ENCODE measurements around the gene SF3B3. TPM values are rescaled to one million over a fixed set of nuclear protein-coding genes. Genes with fewer than 3 reads are reported as not detected.

The SF3B3 gene
- total and polyA plus RNA-seq, 10 of the 15 experiments (the other 5 are each of a cell fraction or from before 2014, with no cell fraction given): 134 to 453 (median 215) TPM

DNA sequence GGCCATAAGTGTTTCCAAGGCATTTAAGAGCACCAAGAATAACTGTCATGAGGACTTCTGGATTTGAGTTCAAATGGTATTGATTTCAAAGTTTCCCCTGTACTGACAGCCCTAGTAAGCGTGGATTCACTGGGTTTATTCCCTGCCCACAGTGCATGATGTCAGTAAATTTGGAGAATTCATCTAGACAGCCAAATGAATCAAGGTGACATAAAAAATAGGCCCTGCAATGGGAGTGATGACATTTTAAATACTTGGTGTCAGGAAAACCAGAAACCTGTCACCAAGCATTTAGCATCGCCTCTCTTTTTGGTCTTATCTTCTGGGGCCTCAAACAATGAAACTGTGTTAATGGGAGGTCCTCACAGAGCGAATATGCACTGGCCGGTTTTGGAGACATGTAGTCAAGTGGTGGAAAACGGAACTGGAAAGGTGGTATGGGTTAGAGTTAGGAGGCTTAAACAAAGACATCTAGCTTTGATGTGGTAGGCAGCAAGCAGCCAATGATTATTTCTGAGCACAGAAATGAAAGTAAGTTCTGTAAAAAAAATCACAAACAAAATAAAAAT is 29.3 kb upstream of the SF3B3 start:
- no peaks in the 10 kb centered on the region for H3K79me2 ChIP-seq (ENCODE audit: control insufficient read depth, insufficient read depth, low read length)
- no TSS peak for BruUV-seq (replicated peaks)
- H3K27ac ChIP-seq (ENCODE audit: control insufficient read depth, insufficient read depth): no peak overlapping the region
- ChIA-PET SMC1A (ENCODE audit: uncharacterized antibody, unreplicated experiment) (interaction anchor here (1.5 kb wide), 2 partner anchors 15 to 63 kb away, joined by 4 read pairs; no protein-coding TSS in a partner anchor), CTCF (interaction anchor here (0.7 to 1.7 kb wide), 2 partner anchors 10 to 159 kb away, joined by 3 to 4 read pairs; no protein-coding TSS in a partner anchor), POLR2A (no interaction called here), RAD21 (ENCODE audit: unreplicated experiment) (interaction anchor here (1.4 kb wide), 1 partner anchor 55 kb away, joined by 5 read pairs; the partner anchor contains the start of gene ST3GAL2)
- H3K9ac ChIP-seq (ENCODE audit: control insufficient read depth, insufficient read depth, low read length): no peak overlapping the region
- no peaks in the 10 kb centered on the region for H3K4me1 ChIP-seq (ENCODE audit: control insufficient read depth, insufficient read depth, low read length)
- H3K36me3 ChIP-seq (ENCODE audit: control insufficient read depth in 2 of 2, insufficient read depth in 2 of 2, low read length in 1 of 2): peaks cover 3 to 9% of the 10 kb centered on the region in 2 experiments
- WGBS (ENCODE audit: insufficient coverage, insufficient replicate concordance, low lambda C conversion rate, missing lambda C conversion rate): 69% methylated on average over 5 of the region's 5 CpGs
- no peaks in the 10 kb centered on the region for H4K20me1 ChIP-seq (ENCODE audit: control insufficient read depth, insufficient read depth)
- TF ChIP-seq NFYA (IDR thresholded peaks at IDR 0.05; ENCODE audit: borderline replicate concordance, low read depth, low read length) (no peak), SPI1 (IDR thresholded peaks at IDR 0.05; ENCODE audit: borderline replicate concordance, insufficient read depth, low read depth, low read length) (peak; percentile 50; the same call in 1 of the 2 replicates)
- no peak overlapping the region for H3K4me3 ChIP-seq
- no peaks in the 10 kb centered on the region for H3K27me3 ChIP-seq (replicated peaks in 1 of 2; ENCODE audit: control insufficient read depth in 2 of 2, insufficient read depth in 2 of 2, low read length in 1 of 2)
- no peak for FAIRE-seq
- H3K4me2 ChIP-seq (ENCODE audit: control insufficient read depth, insufficient read depth): no peak overlapping the region
- no peaks in the 10 kb centered on the region for H3K9me3 ChIP-seq (replicated peaks; ENCODE audit: control insufficient read depth, insufficient read depth, low read length)
- intact Hi-C loops (cut with micrococcal nuclease; ENCODE audit: unreplicated experiment): no loop called here
- in situ Hi-C loops (cut with MboI): no loop called here
- H2AFZ ChIP-seq (ENCODE audit: control insufficient read depth, low read depth, low read length): no peak overlapping the region
- no peak for DNase-seq (ENCODE audit: low read depth, low spot score)
- ATAC-seq: peak; percentile 89

DNA sequence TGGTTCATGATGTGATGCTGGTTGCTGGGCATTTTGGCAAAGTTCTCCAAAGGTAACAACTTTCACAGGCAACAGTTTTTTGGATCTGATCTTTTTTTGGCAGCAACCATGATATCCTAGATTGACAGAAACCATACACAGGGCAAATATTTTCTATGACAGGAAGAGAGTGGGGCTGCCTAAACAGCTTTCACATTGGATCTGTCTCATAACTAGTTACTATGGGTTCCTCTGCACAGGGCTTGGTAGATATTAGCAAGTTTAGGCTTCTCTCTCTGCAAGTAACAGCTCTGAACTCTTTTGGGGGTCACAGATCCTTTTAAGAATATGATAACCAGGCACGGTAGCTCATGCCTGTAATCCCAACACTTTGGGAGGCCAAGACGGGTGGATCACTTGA is 28.8 kb upstream of the SF3B3 start:
- Histone ChIP-seq H3K36me3 (ENCODE audit: control insufficient read depth in 2 of 2, insufficient read depth in 2 of 2, low read length in 1 of 2) (peaks cover 3 to 9% of the 10 kb centered on the region in 2 experiments), H4K20me1 (ENCODE audit: control insufficient read depth, insufficient read depth) (no peaks in the 10 kb centered on the region), H3K27me3 (replicated peaks in 1 of 2; ENCODE audit: control insufficient read depth in 2 of 2, insufficient read depth in 2 of 2, low read length in 1 of 2) (no peaks in the 10 kb centered on the region), H3K4me2 (ENCODE audit: control insufficient read depth, insufficient read depth) (no peak overlapping the region), H3K4me3 (no peak overlapping the region), H2AFZ (ENCODE audit: control insufficient read depth, low read depth, low read length) (no peak overlapping the region), H3K4me1 (ENCODE audit: control insufficient read depth, insufficient read depth, low read length) (no peaks in the 10 kb centered on the region), H3K79me2 (ENCODE audit: control insufficient read depth, insufficient read depth, low read length) (no peaks in the 10 kb centered on the region), H3K9ac (ENCODE audit: control insufficient read depth, insufficient read depth, low read length) (no peak overlapping the region), H3K27ac (ENCODE audit: control insufficient read depth, insufficient read depth) (no peak overlapping the region), H3K9me3 (replicated peaks; ENCODE audit: control insufficient read depth, insufficient read depth, low read length) (no peaks in the 10 kb centered on the region)
- no TSS peak for BruUV-seq (replicated peaks)
- CTCF ChIA-PET: interaction anchor here (0.7 kb wide), 1 partner anchor 11 kb away, joined by 3 read pairs; no protein-coding TSS in a partner anchor
- WGBS (ENCODE audit: insufficient coverage, insufficient replicate concordance, low lambda C conversion rate, missing lambda C conversion rate): 97% methylated on average over 2 of the region's 2 CpGs
- in situ Hi-C loops (cut with MboI): no loop called here
- RAD21 ChIA-PET (ENCODE audit: unreplicated experiment): interaction anchor here (1.3 to 1.4 kb wide), 2 partner anchors 17 to 56 kb away, joined by 3 to 5 read pairs; partner anchors contain the start of gene ST3GAL2
- ATAC-seq: peak; percentile 57
- TF ChIP-seq SREBF1 (IDR thresholded peaks at IDR 0.05; ENCODE audit: low read length): no peak
- no peak for TF ChIP-seq EP300 (IDR thresholded peaks at IDR 0.05; ENCODE audit: borderline replicate concordance in 1 of 2, control insufficient read depth in 1 of 2, low read depth in 2 of 2, low read length in 2 of 2)
- no peak for TF ChIP-seq FOS (IDR thresholded peaks at IDR 0.05; ENCODE audit: borderline replicate concordance, extremely low read depth, insufficient read length)
- no peak for TF ChIP-seq CREM (IDR thresholded peaks at IDR 0.05; ENCODE audit: low read depth)
- TF ChIP-seq YBX1 (IDR thresholded peaks at IDR 0.05): no peak
- TF ChIP-seq POU2F2 (IDR thresholded peaks at IDR 0.05; ENCODE audit: borderline replicate concordance, low read depth, low read length): no peak
- TF ChIP-seq, protein P1, sequence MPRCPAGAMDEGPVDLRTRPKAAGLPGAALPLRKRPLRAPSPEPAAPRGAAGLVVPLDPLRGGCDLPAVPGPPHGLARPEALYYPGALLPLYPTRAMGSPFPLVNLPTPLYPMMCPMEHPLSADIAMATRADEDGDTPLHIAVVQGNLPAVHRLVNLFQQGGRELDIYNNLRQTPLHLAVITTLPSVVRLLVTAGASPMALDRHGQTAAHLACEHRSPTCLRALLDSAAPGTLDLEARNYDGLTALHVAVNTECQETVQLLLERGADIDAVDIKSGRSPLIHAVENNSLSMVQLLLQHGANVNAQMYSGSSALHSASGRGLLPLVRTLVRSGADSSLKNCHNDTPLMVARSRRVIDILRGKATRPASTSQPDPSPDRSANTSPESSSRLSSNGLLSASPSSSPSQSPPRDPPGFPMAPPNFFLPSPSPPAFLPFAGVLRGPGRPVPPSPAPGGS (IDR thresholded peaks at IDR 0.05; ENCODE audit: borderline replicate concordance, insufficient read depth, low read depth, low read length, poor library complexity, severe bottlenecking): no peak
- TF ChIP-seq GATAD2B (conservative IDR thresholded peaks at IDR 0.05; ENCODE audit: low read depth): no peak
- intact Hi-C loops (cut with micrococcal nuclease; ENCODE audit: unreplicated experiment): no loop called here
- no peak for FAIRE-seq
- SMC1A ChIA-PET (ENCODE audit: uncharacterized antibody, unreplicated experiment): interaction anchor here (0.7 to 1.7 kb wide), 4 partner anchors 12 to 64 kb away, joined by 3 to 6 read pairs (median 4); no protein-coding TSS in a partner anchor
- POLR2A ChIA-PET: interaction anchor here (0.7 kb wide), 2 partner anchors 67 to 87 kb away, joined by 3 to 4 read pairs; no protein-coding TSS in a partner anchor
- no peak for DNase-seq (ENCODE audit: low read depth, low spot score)

Data from GM12878 (cell line).